BJ (cell line): ENCODE results near the gene HNMT. TPM values are rescaled to one million over a fixed set of nuclear protein-coding genes. Genes with fewer than 3 reads are reported as not detected.

Experiments used
- CTCF ChIA-PET: fragments of 350-600 bp; formaldehyde crosslinking; extraction: SDS; loops from one replicate; lab custom pipeline; 2021; ENCODE audit warnings: antibody characterized with exemption, inconsistent platforms; lab: Yijun Ruan, JAX
- POLR2A ChIA-PET: fragments of 300-600 bp; sonication (Branson Sonifier 250); formaldehyde crosslinking; extraction: SDS; loops from one replicate; lab custom pipeline; 2021; ENCODE audit warnings: antibody characterized with exemption; lab: Charles Lee
- DNase-seq: peaks from one replicate; pipeline ENCODE4 v3.0.0-alpha.2; 2011; ENCODE audit warnings: low read depth
- H3K27me3 ChIP-seq: 2 replicates; pipeline ENCODE4 v1.6.0; 2011; ENCODE audit warnings: low read length; ENCODE audit not compliant: control insufficient read depth, insufficient read depth
- H3K36me3 ChIP-seq: 2 replicates; pipeline ENCODE4 v1.5.1; 2011; ENCODE audit warnings: low read length; ENCODE audit not compliant: control insufficient read depth, insufficient read depth
- H3K4me3 ChIP-seq: 2 replicates; pipeline ENCODE4 v1.5.1; 2011; ENCODE audit warnings: low read depth, mild to moderate bottlenecking, control low read depth, low read length
- polyA plus RNA-seq: library from polyadenylated mRNA; depleted of rRNA; stranded (reverse); fragments of >200 nt; gene quantifications from 2 replicates; pipeline ENCODE4 v1.2.3, GENCODE V29; 2011
- TF ChIP-seq, protein P1 (sequence below): IDR thresholded peaks from 2 replicates; pipeline ENCODE4 v1.5.1; 2011; ENCODE audit warnings: low read depth, mild to moderate bottlenecking, control low read depth, inconsistent platforms, low read length, moderate library complexity; ENCODE audit not compliant: insufficient read depth

The HNMT gene
- polyA plus RNA-seq, 1 experiment = 7.7 TPM

DNA sequence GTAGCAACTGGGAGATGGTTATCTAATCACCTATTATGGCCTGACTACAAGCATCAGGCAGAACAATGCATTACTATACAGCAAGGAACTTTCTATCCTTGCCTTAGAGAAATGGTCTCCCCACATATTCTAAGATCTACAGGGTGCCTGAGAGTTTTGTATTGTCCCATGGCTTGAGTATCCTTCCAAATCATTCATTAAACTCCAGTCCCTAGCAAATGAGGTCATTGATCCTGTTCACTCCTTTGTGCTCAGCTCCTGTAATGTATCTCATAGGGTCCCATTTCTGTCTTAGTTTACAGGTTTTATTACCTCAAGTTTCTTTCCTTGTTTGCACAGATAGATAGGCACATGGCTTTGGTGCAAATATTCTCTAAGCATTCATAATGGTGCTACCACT, 9.0 kb downstream of the HNMT start:
- no peak for DNase-seq
- POLR2A ChIA-PET = interaction anchor here (0.6 kb wide), 1 partner anchor 26 kb away, joined by 3 read pairs; no protein-coding TSS in a partner anchor
- TF ChIP-seq, protein P1, sequence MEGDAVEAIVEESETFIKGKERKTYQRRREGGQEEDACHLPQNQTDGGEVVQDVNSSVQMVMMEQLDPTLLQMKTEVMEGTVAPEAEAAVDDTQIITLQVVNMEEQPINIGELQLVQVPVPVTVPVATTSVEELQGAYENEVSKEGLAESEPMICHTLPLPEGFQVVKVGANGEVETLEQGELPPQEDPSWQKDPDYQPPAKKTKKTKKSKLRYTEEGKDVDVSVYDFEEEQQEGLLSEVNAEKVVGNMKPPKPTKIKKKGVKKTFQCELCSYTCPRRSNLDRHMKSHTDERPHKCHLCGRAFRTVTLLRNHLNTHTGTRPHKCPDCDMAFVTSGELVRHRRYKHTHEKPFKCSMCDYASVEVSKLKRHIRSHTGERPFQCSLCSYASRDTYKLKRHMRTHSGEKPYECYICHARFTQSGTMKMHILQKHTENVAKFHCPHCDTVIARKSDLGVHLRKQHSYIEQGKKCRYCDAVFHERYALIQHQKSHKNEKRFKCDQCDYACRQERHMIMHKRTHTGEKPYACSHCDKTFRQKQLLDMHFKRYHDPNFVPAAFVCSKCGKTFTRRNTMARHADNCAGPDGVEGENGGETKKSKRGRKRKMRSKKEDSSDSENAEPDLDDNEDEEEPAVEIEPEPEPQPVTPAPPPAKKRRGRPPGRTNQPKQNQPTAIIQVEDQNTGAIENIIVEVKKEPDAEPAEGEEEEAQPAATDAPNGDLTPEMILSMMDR = no peak
- CTCF ChIA-PET = interaction anchor here (0.7 to 1.0 kb wide), 2 partner anchors 11 to 72 kb away, joined by 3 to 4 read pairs; no protein-coding TSS in a partner anchor
- no peaks in the 10 kb centered on the region for H3K27me3 ChIP-seq
- H3K36me3 ChIP-seq = no peaks in the 10 kb centered on the region; the same call in 1 of the 2 replicates
- no peak overlapping the region for H3K4me3 ChIP-seq

DNA sequence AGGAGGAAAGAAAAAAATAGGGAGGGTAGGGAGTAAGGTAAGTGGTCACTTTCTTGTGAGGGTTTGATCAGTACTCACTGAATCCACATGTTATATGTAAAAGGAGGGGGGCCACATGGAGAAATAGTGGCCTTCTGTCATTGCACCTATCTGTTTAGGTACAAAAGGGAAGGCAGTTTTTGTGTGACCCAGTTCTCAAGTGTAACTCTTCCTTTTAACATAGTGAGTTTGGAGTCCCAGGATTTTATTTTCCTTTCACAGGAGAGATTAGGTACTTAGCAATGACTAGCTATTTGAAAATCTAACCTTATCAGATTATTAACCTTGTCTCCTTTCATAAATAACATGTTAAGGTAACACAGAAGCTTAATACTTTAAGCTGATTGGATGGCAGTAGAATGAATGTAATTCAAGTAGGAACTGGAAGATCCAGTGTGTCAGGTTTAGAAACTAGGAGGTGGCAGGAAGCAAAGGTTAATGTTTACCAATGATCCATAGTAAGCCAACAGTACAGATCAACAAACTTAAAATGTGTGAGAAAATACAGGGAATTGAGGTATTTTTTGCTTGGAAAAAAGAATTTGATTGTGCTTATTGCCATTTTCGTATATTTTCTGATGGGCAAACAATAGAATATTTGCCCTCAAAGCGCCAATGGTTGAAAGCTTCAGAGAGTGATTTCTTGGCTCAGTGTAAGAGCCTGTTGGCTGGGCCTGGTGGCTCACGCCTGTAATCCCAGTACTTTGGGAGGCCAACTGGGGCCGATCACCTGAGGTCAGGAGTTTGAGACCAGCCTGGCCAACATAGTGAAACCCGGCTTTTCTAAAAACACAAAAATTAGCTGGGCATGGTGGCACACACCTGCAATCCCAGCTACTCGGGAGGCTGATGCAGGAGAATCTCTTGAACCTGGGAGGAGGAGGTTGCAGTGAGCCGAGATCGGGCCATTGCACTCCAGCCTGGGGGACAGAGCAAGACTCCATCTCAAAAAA, 11.3 kb downstream of the HNMT start:
- DNase-seq = no peak
- CTCF ChIA-PET = no interaction called here
- Histone ChIP-seq H3K27me3 (no peaks in the 10 kb centered on the region), H3K4me3 (no peak overlapping the region), H3K36me3 (no peaks in the 10 kb centered on the region; the same call in 1 of the 2 replicates)
- POLR2A ChIA-PET = no interaction called here
- TF ChIP-seq, protein P1 = no peak

DNA sequence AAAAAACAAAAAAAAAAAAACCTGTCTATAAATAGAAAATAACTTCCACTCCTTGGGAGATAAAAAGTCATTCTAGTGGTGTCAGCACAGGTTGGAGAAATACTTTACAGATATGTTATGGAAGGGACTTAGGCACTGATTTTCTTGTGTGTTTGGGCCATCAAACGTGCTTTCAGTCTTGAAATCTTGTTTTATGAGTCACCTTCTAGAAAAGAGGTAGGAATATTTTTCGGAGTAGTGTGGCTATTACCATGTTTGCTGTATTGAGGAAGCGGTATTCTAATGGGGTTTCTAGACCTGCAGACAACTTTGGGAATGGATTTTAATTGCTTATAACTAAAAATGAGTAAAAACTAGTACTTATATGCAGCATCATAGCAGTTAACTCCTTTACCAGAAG, 12.0 kb downstream of the HNMT start:
- Histone ChIP-seq H3K36me3 (no peaks in the 10 kb centered on the region; the same call in 1 of the 2 replicates), H3K4me3 (no peak overlapping the region), H3K27me3 (no peaks in the 10 kb centered on the region)
- POLR2A ChIA-PET = no interaction called here
- TF ChIP-seq, protein P1 = no peak
- DNase-seq = no peak
- CTCF ChIA-PET = interaction anchor here (0.7 kb wide), 1 partner anchor 1207 kb away, joined by 3 read pairs; no protein-coding TSS in a partner anchor

DNA sequence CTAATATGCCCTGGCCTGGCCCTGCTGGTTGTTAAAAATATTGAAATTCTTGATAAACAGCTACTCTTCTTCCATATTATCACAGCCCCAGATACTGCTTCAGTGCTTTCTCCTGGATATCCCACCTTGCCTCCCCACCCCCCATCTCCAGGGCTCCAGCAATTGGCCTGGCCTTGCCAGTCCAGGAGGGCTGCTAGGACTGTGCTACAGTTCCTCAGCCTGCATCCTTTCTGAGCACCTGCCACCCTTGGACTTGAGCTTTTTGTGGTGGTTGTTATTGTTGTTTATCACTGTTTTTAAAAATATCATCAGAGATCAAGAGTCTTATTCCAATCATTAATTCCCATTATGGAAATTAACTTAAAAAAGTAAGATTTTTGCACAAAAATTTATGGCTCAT, 13.5 kb downstream of the HNMT start:
- TF ChIP-seq, protein P1 = no peak
- Histone ChIP-seq H3K36me3 (no peaks in the 10 kb centered on the region; the same call in 1 of the 2 replicates), H3K4me3 (no peak overlapping the region), H3K27me3 (no peaks in the 10 kb centered on the region)
- ChIA-PET CTCF (interaction anchor here (0.8 kb wide), 1 partner anchor 13 kb away, joined by 3 read pairs; the partner anchor contains the start of gene HNMT), POLR2A (no interaction called here)
- no peak for DNase-seq

DNA sequence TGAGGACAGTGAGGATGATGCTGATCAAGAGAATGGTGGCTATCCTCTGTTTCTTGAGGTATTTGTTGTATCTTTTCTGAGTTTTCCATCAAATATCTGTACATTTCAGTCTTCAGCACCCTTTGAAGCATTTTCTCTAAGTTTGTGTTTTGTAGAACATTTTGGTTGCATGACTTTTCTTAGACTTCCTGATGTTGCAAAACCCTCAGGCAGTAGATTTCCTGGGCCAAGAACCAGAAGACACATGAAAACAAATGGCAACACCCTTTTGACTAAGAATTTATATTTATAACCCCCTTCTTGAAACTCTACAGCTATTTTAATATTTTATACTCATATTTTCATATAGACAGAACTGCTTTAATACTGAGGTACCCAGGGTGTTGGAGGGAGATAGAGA, 16.2 kb downstream of the HNMT start:
- Histone ChIP-seq H3K36me3 (no peaks in the 10 kb centered on the region; the same call in 1 of the 2 replicates), H3K4me3 (no peak overlapping the region), H3K27me3 (no peaks in the 10 kb centered on the region)
- TF ChIP-seq, protein P1 = no peak
- no peak for DNase-seq
- CTCF ChIA-PET = no interaction called here
- POLR2A ChIA-PET = no interaction called here
